ENCODE data around the gene LRRC2. TPM values are rescaled to one million over a fixed set of nuclear protein-coding genes. Genes with fewer than 3 reads are reported as not detected.

Gene LRRC2
- total RNA-seq, 1 experiment from 2014 or later: 2.6 TPM

- H2BK15ac ChIP-seq (ENCODE audit: low read depth, low read length): no peak overlapping the region
- Mint-ChIP-seq H3K36me3 (ENCODE audit: insufficient read depth in 1 of 3, low read depth in 3 of 3) (peaks cover 0 to 3% (median 0%) of the 10 kb centered on the region in 3 experiments; a peak in 3 of 7 replicates), H3K27me3 (ENCODE audit: low read depth) (peaks cover 9% of the 10 kb centered on the region), H3K4me3 (no peak overlapping the region), H3K27ac (no peak overlapping the region), H3K9me3 (peaks cover 0 to 2% of the 10 kb centered on the region in 2 experiments; a peak in 1 of 5 replicates), H3K4me1 (peaks cover 25 to 34% of the 10 kb centered on the region in 2 experiments)
- H2BK5ac ChIP-seq (ENCODE audit: insufficient read length, low read length): no peak overlapping the region
- H3K27ac ChIP-seq (ENCODE audit: insufficient read length, low read depth, low read length): no peak overlapping the region
- no peak for DNase-seq
- H2BK120ac ChIP-seq (ENCODE audit: low read depth, low read length, poor library complexity, severe bottlenecking): no peak overlapping the region
- H3K23me2 ChIP-seq (ENCODE audit: insufficient read length, low read depth, low read length, poor library complexity, severe bottlenecking): no peaks in the 10 kb centered on the region
- no peak overlapping the region for H2AK5ac ChIP-seq (ENCODE audit: insufficient read length, low read length)
- no peak overlapping the region for H2AFZ ChIP-seq (ENCODE audit: low read length)
- H4K5ac ChIP-seq (ENCODE audit: insufficient read length, low read depth, low read length): no peak overlapping the region
- no peak for TF ChIP-seq CTCF (conservative IDR thresholded peaks at IDR 0.05)
- H3K27me3 ChIP-seq (ENCODE audit: insufficient read depth, low read length): no peaks in the 10 kb centered on the region
- no peaks in the 10 kb centered on the region for H4K20me1 ChIP-seq (ENCODE audit: control insufficient read depth, insufficient read depth, insufficient read length)
- H3K79me2 ChIP-seq (ENCODE audit: insufficient read depth, low read length): no peaks in the 10 kb centered on the region
- H3K4me1 ChIP-seq (ENCODE audit: insufficient read depth, low read length): peaks cover 18% of the 10 kb centered on the region
- H4K8ac ChIP-seq (replicated peaks; ENCODE audit: insufficient read length, low read depth, low read length): no peak overlapping the region
- no peak overlapping the region for H2BK20ac ChIP-seq (ENCODE audit: low read depth, low read length, poor library complexity, severe bottlenecking)
- no peak overlapping the region for H3K23ac ChIP-seq (ENCODE audit: insufficient read length, low read depth, low read length)
- H2BK12ac ChIP-seq (ENCODE audit: insufficient read length, low read depth, low read length): no peak overlapping the region
- H3T11ph ChIP-seq (ENCODE audit: low read length): no peak overlapping the region
- H3K9ac ChIP-seq (ENCODE audit: extremely low read depth, insufficient read length, low read length): no peak overlapping the region
- H3K18ac ChIP-seq (ENCODE audit: insufficient read length, low read depth, low read length): no peak overlapping the region
- no peaks in the 10 kb centered on the region for H3K79me1 ChIP-seq (ENCODE audit: insufficient read depth, low read depth, low read length, poor library complexity, severe bottlenecking)
- H4K91ac ChIP-seq (ENCODE audit: insufficient read length, low read depth, low read length): no peak overlapping the region
- no peaks in the 10 kb centered on the region for H3K9me3 ChIP-seq (ENCODE audit: control insufficient read depth, low read depth, low read length)
- no peak overlapping the region for H3K14ac ChIP-seq (ENCODE audit: insufficient read depth, low read length)
- no CpG with 5 or more reads among the region's 4 CpGs for WGBS (ENCODE audit: extremely low coverage, insufficient read length, low lambda C conversion rate)
- no peak overlapping the region for H3K4me2 ChIP-seq (ENCODE audit: insufficient read depth, insufficient read length, low read length)
- no peak overlapping the region for H3K56ac ChIP-seq (ENCODE audit: insufficient read length, low read depth, low read length)
- no peak overlapping the region for H3K4ac ChIP-seq (ENCODE audit: low read depth, low read length)
Observed at GRCh38 chr3:46508850-46509591, 57.1 kb downstream of the LRRC2 start.
